OCI-LY1 (cell line): Measurements from ENCODE around the gene STYXL1.

Experiments used
- H2AFZ ChIP-seq: fragments of 200-600 bp; sonication (generic), shearing (Covaris generic); 2 replicates; pipeline ENCODE4 v1.6.0; 2014; ENCODE audit warnings: antibody characterized with exemption, mild to moderate bottlenecking, low read length
- H3F3A ChIP-seq: fragments of 200-600 bp; sonication (generic), shearing (Covaris generic); 2 replicates; pipeline ENCODE4 v1.6.0; 2014; ENCODE audit warnings: mild to moderate bottlenecking, antibody characterized with exemption, low read length, moderate library complexity; ENCODE audit not compliant: insufficient read depth
- H3K27ac ChIP-seq: fragments of 200-600 bp; sonication (generic); 2 replicates; pipeline ENCODE4 v1.5.1; 2014; ENCODE audit warnings: low read length, mixed run types, mild to moderate bottlenecking, low read depth; ENCODE audit not compliant: poor library complexity, severe bottlenecking
- H3K27me3 ChIP-seq: fragments of 200-600 bp; sonication (generic); 2 replicates; pipeline ENCODE4 v1.6.0; 2014; ENCODE audit warnings: antibody characterized with exemption, mild to moderate bottlenecking, low read length, moderate library complexity; ENCODE audit not compliant: insufficient read depth
- H3K36me3 ChIP-seq: fragments of 200-600 bp; sonication (generic); 2 replicates; pipeline ENCODE4 v1.6.1; 2014; ENCODE audit warnings: mild to moderate bottlenecking, antibody characterized with exemption, low read length, moderate library complexity, mixed read lengths; ENCODE audit not compliant: insufficient read depth
- H3K4me1 ChIP-seq: fragments of 200-600 bp; sonication (generic); 2 replicates; pipeline ENCODE4 v1.5.1; 2014; ENCODE audit warnings: mild to moderate bottlenecking, low read length, moderate library complexity; ENCODE audit not compliant: insufficient read depth, severe bottlenecking
- H3K4me2 ChIP-seq: fragments of 200-600 bp; sonication (generic), shearing (Covaris generic); 2 replicates; pipeline ENCODE4 v1.6.1; 2014; ENCODE audit warnings: low read length
- H3K4me3 ChIP-seq: fragments of 200-600 bp; sonication (generic); 2 replicates; pipeline ENCODE4 v1.5.1; 2014; ENCODE audit warnings: low read length, low read depth, mild to moderate bottlenecking, mixed read lengths; ENCODE audit not compliant: poor library complexity, severe bottlenecking
- H3K79me2 ChIP-seq: fragments of 200-600 bp; shearing (Covaris generic); 2 replicates; pipeline ENCODE4 v1.6.1; 2016; ENCODE audit warnings: mixed run types, low read length, mixed read lengths; ENCODE audit not compliant: insufficient read depth
- H3K9ac ChIP-seq: fragments of 200-600 bp; sonication (generic), shearing (Covaris generic); 2 replicates; pipeline ENCODE4 v1.6.1; 2014; ENCODE audit warnings: mild to moderate bottlenecking, low read length, mixed read lengths
- H3K9me2 ChIP-seq: fragments of 200-600 bp; sonication (generic), shearing (Covaris generic); 2 replicates; pipeline ENCODE4 v1.6.1; 2014; ENCODE audit warnings: low read depth, mild to moderate bottlenecking, low read length, mixed read lengths
- H3K9me3 ChIP-seq: fragments of 200-600 bp; shearing (Covaris generic); 2 replicates; pipeline ENCODE4 v1.6.1; 2014; ENCODE audit warnings: low read length, mixed read lengths
- H4K20me1 ChIP-seq: fragments of 200-600 bp; sonication (generic), shearing (Covaris generic); 2 replicates; pipeline ENCODE4 v1.6.0; 2016; ENCODE audit warnings: mild to moderate bottlenecking, low read length; ENCODE audit not compliant: insufficient read depth
- EZH2 ChIP-seq: fragments of 200-600 bp; sonication (generic), shearing (Covaris generic); IDR thresholded peaks from 2 replicates; pipeline ENCODE4 v1.8.0; 2017; ENCODE audit warnings: borderline replicate concordance, mixed run types, mild to moderate bottlenecking, antibody characterized with exemption, low read length, moderate library complexity, mixed read lengths
- TF ChIP-seq, protein P1 (sequence below): fragments of 200-600 bp; sonication (generic), shearing (Covaris generic); IDR thresholded peaks from 2 replicates; pipeline ENCODE4 v1.5.1; 2017; ENCODE audit warnings: mild to moderate bottlenecking, antibody characterized with exemption, low read length, moderate library complexity, mixed read lengths

The STYXL1 gene

DNA sequence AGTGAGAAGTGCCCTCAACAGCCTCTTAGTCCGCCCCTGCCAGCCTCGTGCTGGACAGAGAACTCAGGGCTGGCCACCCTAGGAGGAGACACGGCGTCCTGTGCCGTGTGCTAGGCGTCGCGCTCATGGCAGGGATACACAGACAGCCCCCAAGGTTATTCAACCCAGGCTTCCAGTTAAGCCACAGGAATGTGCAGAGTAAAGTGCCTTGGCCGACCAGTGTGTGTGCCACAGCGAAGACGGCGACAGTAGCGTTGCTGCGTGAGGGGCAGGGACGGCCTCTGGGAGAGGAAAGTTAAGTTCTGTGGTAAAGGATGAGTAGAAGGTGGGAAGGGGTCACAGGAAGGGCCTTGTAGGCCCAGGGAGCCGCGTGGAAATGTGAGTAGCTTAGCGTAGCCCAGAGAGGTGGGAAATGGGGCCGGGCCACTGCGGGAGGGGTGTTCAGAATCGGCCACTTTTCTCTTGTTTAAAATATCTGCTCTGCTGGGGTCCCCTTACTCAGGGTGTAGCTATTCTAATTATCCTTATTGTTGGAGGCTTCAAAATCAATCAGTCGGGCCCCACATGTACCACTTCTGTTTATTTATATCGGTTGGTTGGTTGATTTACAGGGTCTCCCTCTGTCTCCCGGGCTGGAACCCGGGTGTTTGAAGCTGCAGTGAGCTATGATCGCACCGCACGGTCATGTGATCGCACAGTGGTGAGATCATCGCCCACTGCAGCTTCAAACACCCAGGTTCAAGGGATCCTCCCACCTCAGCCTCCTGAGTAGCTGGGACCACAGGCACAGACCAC is 77.9 kb downstream of the STYXL1 start:
- no peaks in the 10 kb centered on the region for H3F3A ChIP-seq
- H3K4me3 ChIP-seq: no peak overlapping the region
- no peak for TF ChIP-seq EZH2
- TF ChIP-seq, protein P1, sequence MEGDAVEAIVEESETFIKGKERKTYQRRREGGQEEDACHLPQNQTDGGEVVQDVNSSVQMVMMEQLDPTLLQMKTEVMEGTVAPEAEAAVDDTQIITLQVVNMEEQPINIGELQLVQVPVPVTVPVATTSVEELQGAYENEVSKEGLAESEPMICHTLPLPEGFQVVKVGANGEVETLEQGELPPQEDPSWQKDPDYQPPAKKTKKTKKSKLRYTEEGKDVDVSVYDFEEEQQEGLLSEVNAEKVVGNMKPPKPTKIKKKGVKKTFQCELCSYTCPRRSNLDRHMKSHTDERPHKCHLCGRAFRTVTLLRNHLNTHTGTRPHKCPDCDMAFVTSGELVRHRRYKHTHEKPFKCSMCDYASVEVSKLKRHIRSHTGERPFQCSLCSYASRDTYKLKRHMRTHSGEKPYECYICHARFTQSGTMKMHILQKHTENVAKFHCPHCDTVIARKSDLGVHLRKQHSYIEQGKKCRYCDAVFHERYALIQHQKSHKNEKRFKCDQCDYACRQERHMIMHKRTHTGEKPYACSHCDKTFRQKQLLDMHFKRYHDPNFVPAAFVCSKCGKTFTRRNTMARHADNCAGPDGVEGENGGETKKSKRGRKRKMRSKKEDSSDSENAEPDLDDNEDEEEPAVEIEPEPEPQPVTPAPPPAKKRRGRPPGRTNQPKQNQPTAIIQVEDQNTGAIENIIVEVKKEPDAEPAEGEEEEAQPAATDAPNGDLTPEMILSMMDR: no peak
- peaks cover 10% of the 10 kb centered on the region; the same call in 1 of the 2 replicates for H3K36me3 ChIP-seq
- no peaks in the 10 kb centered on the region for H3K4me1 ChIP-seq
- no peaks in the 10 kb centered on the region for H3K9me2 ChIP-seq
- no peak overlapping the region for H3K4me2 ChIP-seq
- H3K27ac ChIP-seq: no peak overlapping the region
- no peak overlapping the region for H3K9ac ChIP-seq
- H3K27me3 ChIP-seq: no peaks in the 10 kb centered on the region
- no peaks in the 10 kb centered on the region for H3K79me2 ChIP-seq
- H4K20me1 ChIP-seq: no peaks in the 10 kb centered on the region
- no peaks in the 10 kb centered on the region for H3K9me3 ChIP-seq
- H2AFZ ChIP-seq: no peak overlapping the region

DNA sequence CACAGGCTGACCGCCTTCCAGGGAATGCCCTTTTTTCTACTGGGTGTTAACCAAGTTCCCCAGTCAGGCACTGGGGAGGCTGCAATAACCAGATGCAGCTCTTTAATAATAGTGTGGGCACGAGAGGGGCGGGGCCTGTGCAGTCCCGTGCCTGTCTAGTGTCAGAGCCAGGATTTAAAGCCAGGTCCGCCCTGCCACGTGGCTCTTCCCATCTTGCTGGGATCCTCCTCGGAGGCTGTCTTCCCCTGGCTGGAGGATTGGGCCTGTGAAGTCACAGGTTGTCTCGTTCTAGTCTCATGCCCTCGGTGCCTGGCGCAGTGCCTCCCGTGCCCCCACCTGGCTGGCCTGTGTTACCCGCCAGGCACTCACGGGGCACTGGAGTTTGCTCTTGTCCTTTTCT is 78.6 kb downstream of the STYXL1 start:
- no peaks in the 10 kb centered on the region for H3K27me3 ChIP-seq
- peaks cover 9% of the 10 kb centered on the region; the same call in 1 of the 2 replicates for H3K36me3 ChIP-seq
- no peaks in the 10 kb centered on the region for H3K9me2 ChIP-seq
- H4K20me1 ChIP-seq: no peaks in the 10 kb centered on the region
- H3F3A ChIP-seq: no peaks in the 10 kb centered on the region
- no peak overlapping the region for H3K4me2 ChIP-seq
- no peak overlapping the region for H3K27ac ChIP-seq
- no peak overlapping the region for H3K9ac ChIP-seq
- H2AFZ ChIP-seq: no peak overlapping the region
- H3K4me1 ChIP-seq: no peaks in the 10 kb centered on the region
- TF ChIP-seq, protein P1: no peak
- no peak for TF ChIP-seq EZH2
- H3K4me3 ChIP-seq: no peak overlapping the region
- H3K9me3 ChIP-seq: no peaks in the 10 kb centered on the region
- H3K79me2 ChIP-seq: no peaks in the 10 kb centered on the region

DNA sequence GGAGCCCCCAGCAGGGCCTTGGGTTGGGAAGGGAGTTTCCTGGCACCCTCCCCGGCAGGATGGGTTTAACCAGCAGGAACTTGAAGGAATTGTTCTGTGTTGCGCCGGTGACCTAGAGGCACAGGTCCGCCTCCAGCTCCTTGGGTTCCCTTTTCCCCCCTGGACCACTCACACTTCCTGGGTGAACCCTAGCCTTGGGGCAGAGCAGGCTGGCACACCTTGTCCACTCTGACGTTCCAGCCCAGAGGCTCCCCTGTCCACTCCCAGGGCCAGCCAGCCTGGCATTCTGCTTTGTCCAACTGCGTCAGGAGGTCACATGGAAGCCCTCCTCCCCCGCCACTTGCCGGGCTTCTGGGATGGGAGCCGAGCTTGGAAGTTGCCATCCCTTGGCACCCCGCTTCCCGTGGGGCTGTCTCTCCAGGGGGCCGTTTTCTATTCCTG is 79.2 kb downstream of the STYXL1 start:
- Histone ChIP-seq H3K36me3 (peaks cover 5% of the 10 kb centered on the region; the same call in 1 of the 2 replicates), H3K9ac (no peak overlapping the region), H3K9me2 (no peaks in the 10 kb centered on the region), H3F3A (no peaks in the 10 kb centered on the region), H3K4me2 (no peak overlapping the region), H3K4me3 (no peak overlapping the region), H4K20me1 (no peaks in the 10 kb centered on the region), H2AFZ (no peak overlapping the region), H3K27me3 (no peaks in the 10 kb centered on the region), H3K4me1 (no peaks in the 10 kb centered on the region), H3K27ac (no peak overlapping the region), H3K79me2 (no peaks in the 10 kb centered on the region), H3K9me3 (no peaks in the 10 kb centered on the region)
- TF ChIP-seq, protein P1: no peak
- no peak for TF ChIP-seq EZH2
